ENCODE data around the gene MLXIP.

- no peak for TF ChIP-seq CTCF (IDR thresholded peaks at IDR 0.05)
- TF ChIP-seq POLR2A (IDR thresholded peaks at IDR 0.05): no peak
Observed at GRCh38 chr12:122076743-122077495, 1.6 kb upstream of the MLXIP start.
